SJCRH30 (cell line): ENCODE results near the gene CEP152. TPM values are rescaled to one million over a fixed set of nuclear protein-coding genes. Genes with fewer than 3 reads are reported as not detected.

Source experiments
- DNase-seq, 2 experiments: peaks; one replicate each; pipeline ENCODE4 v3.0.0-alpha.2; 2015 to 2020
- H3K27ac ChIP-seq: fragments of 250-450 bp; sonication (Bioruptor Pico); 2 replicates; pipeline ENCODE4 v1.5.1; 2020; ENCODE audit warnings: mild to moderate bottlenecking, moderate library complexity
- H3K27me3 ChIP-seq: fragments of 250-450 bp; sonication (Bioruptor Pico); 2 replicates; pipeline ENCODE4 v1.5.1; 2020; ENCODE audit warnings: mild to moderate bottlenecking, moderate library complexity
- H3K36me3 ChIP-seq: fragments of 250-450 bp; sonication (Bioruptor Pico); 2 replicates; pipeline ENCODE4 v1.5.1; 2020; ENCODE audit warnings: mild to moderate bottlenecking, moderate library complexity
- H3K4me1 ChIP-seq: fragments of 250-450 bp; sonication (Bioruptor Pico); 2 replicates; pipeline ENCODE4 v1.5.1; 2020; ENCODE audit warnings: mild to moderate bottlenecking, moderate library complexity
- H3K4me3 ChIP-seq: fragments of 250-450 bp; sonication (Bioruptor Pico); 2 replicates; pipeline ENCODE4 v1.5.1; 2020; ENCODE audit warnings: mild to moderate bottlenecking, moderate library complexity
- H3K9me3 ChIP-seq: fragments of 250-450 bp; sonication (Bioruptor Pico); replicated peaks from 2 replicates; pipeline ENCODE4 v1.5.1; 2020; ENCODE audit warnings: mild to moderate bottlenecking, moderate library complexity
- total RNA-seq: library from RNA; depleted of rRNA; stranded (reverse); fragments of >200 nt; shearing (Covaris generic); gene quantifications from 2 replicates; pipeline ENCODE4 v1.2.3, GENCODE V29; 2014

Gene CEP152
- total RNA-seq, 1 experiment from 2014 or later, result 31.8 TPM

- H3K9me3 ChIP-seq, result peaks cover 10% of the 10 kb centered on the region
- no peak overlapping the region for H3K27ac ChIP-seq
- DNase-seq, result no peak
- H3K27me3 ChIP-seq, result no peaks in the 10 kb centered on the region
- H3K36me3 ChIP-seq, result peaks cover 4% of the 10 kb centered on the region; the same call in 1 of the 2 replicates
- no peaks in the 10 kb centered on the region for H3K4me1 ChIP-seq
- no peak overlapping the region for H3K4me3 ChIP-seq
Measured at GRCh38 chr15:48719668-48720067, 91.2 kb downstream of the CEP152 start.

GRCh38 chr15:48718646-48719045 lies 92.2 kb downstream of the CEP152 start:
- H3K36me3 ChIP-seq, result peaks cover 2% of the 10 kb centered on the region; the same call in 1 of the 2 replicates
- no peaks in the 10 kb centered on the region for H3K27me3 ChIP-seq
- H3K27ac ChIP-seq, result no peak overlapping the region
- no peak overlapping the region for H3K4me3 ChIP-seq
- H3K9me3 ChIP-seq, result peaks cover 10% of the 10 kb centered on the region
- DNase-seq, result no peak
- H3K4me1 ChIP-seq, result no peaks in the 10 kb centered on the region

GRCh38 chr15:48717458-48717857 lies 93.4 kb downstream of the CEP152 start:
- peaks cover 10% of the 10 kb centered on the region for H3K9me3 ChIP-seq
- no peaks in the 10 kb centered on the region for H3K4me1 ChIP-seq
- no peak overlapping the region for H3K27ac ChIP-seq
- no peaks in the 10 kb centered on the region for H3K27me3 ChIP-seq
- no peak overlapping the region for H3K4me3 ChIP-seq
- DNase-seq, result no peak
- no peaks in the 10 kb centered on the region for H3K36me3 ChIP-seq

- Histone ChIP-seq H3K27me3 (no peaks in the 10 kb centered on the region), H3K9me3 (peaks cover 10% of the 10 kb centered on the region), H3K4me1 (no peaks in the 10 kb centered on the region), H3K27ac (no peak overlapping the region), H3K36me3 (no peaks in the 10 kb centered on the region), H3K4me3 (no peak overlapping the region)
- DNase-seq, result no peak
Measured at GRCh38 chr15:48712546-48712945, 98.3 kb downstream of the CEP152 start.

GRCh38 chr15:48710952-48711495 lies 99.8 kb downstream of the CEP152 start:
- no peaks in the 10 kb centered on the region for H3K4me1 ChIP-seq
- no peak for DNase-seq
- no peak overlapping the region for H3K27ac ChIP-seq
- no peaks in the 10 kb centered on the region for H3K27me3 ChIP-seq
- peaks cover 6% of the 10 kb centered on the region; the same call in 1 of the 2 replicates for H3K9me3 ChIP-seq
- no peaks in the 10 kb centered on the region; the same call in 1 of the 2 replicates for H3K36me3 ChIP-seq
- H3K4me3 ChIP-seq, result no peak overlapping the region

- Histone ChIP-seq H3K27ac (no peak overlapping the region), H3K9me3 (no peaks in the 10 kb centered on the region; the same call in 1 of the 2 replicates), H3K27me3 (no peaks in the 10 kb centered on the region), H3K4me3 (no peak overlapping the region), H3K4me1 (no peaks in the 10 kb centered on the region), H3K36me3 (no peaks in the 10 kb centered on the region; the same call in 1 of the 2 replicates)
- no peak for DNase-seq
Measured at GRCh38 chr15:48708641-48709040, 102.2 kb downstream of the CEP152 start.

- Histone ChIP-seq H3K36me3 (no peaks in the 10 kb centered on the region; the same call in 1 of the 2 replicates), H3K9me3 (no peaks in the 10 kb centered on the region; the same call in 1 of the 2 replicates), H3K27ac (no peak overlapping the region), H3K27me3 (no peaks in the 10 kb centered on the region), H3K4me1 (no peaks in the 10 kb centered on the region), H3K4me3 (no peak overlapping the region)
- DNase-seq, result no peak
Measured at GRCh38 chr15:48705381-48705780, 105.5 kb downstream of the CEP152 start.

- no peak for DNase-seq
- Histone ChIP-seq H3K4me3 (no peak overlapping the region), H3K4me1 (no peaks in the 10 kb centered on the region), H3K27me3 (no peaks in the 10 kb centered on the region), H3K9me3 (no peaks in the 10 kb centered on the region; the same call in 1 of the 2 replicates), H3K36me3 (no peaks in the 10 kb centered on the region; the same call in 1 of the 2 replicates), H3K27ac (no peak overlapping the region)
Measured at GRCh38 chr15:48703544-48703943, 107.3 kb downstream of the CEP152 start.

- H3K4me3 ChIP-seq, result no peak overlapping the region
- H3K27me3 ChIP-seq, result no peaks in the 10 kb centered on the region
- DNase-seq, result no peak
- no peaks in the 10 kb centered on the region; the same call in 1 of the 2 replicates for H3K9me3 ChIP-seq
- H3K4me1 ChIP-seq, result no peaks in the 10 kb centered on the region
- H3K36me3 ChIP-seq, result no peaks in the 10 kb centered on the region; the same call in 1 of the 2 replicates
- no peak overlapping the region for H3K27ac ChIP-seq
Measured at GRCh38 chr15:48702569-48703236, 108.2 kb downstream of the CEP152 start.

GRCh38 chr15:48696627-48697312 lies 114.1 kb downstream of the CEP152 start:
- H3K4me3 ChIP-seq, result no peak overlapping the region
- no peaks in the 10 kb centered on the region for H3K27me3 ChIP-seq
- no peaks in the 10 kb centered on the region for H3K4me1 ChIP-seq
- DNase-seq, result no peak
- H3K36me3 ChIP-seq, result no peaks in the 10 kb centered on the region
- no peaks in the 10 kb centered on the region for H3K9me3 ChIP-seq
- H3K27ac ChIP-seq, result no peak overlapping the region

GRCh38 chr15:48695827-48696573 lies 114.9 kb downstream of the CEP152 start:
- DNase-seq, result no peak
- no peaks in the 10 kb centered on the region for H3K27me3 ChIP-seq
- H3K4me3 ChIP-seq, result no peak overlapping the region
- no peaks in the 10 kb centered on the region for H3K4me1 ChIP-seq
- H3K9me3 ChIP-seq, result no peaks in the 10 kb centered on the region
- H3K36me3 ChIP-seq, result no peaks in the 10 kb centered on the region
- H3K27ac ChIP-seq, result no peak overlapping the region

GRCh38 chr15:48695088-48695826 lies 115.6 kb downstream of the CEP152 start:
- no peaks in the 10 kb centered on the region for H3K9me3 ChIP-seq
- H3K27ac ChIP-seq, result no peak overlapping the region
- no peaks in the 10 kb centered on the region for H3K27me3 ChIP-seq
- no peaks in the 10 kb centered on the region for H3K4me1 ChIP-seq
- DNase-seq, result no peak
- H3K36me3 ChIP-seq, result no peaks in the 10 kb centered on the region
- no peak overlapping the region for H3K4me3 ChIP-seq

- H3K9me3 ChIP-seq, result no peaks in the 10 kb centered on the region
- DNase-seq, result no peak
- no peaks in the 10 kb centered on the region for H3K27me3 ChIP-seq
- H3K36me3 ChIP-seq, result no peaks in the 10 kb centered on the region
- H3K4me1 ChIP-seq, result no peaks in the 10 kb centered on the region
- no peak overlapping the region for H3K27ac ChIP-seq
- H3K4me3 ChIP-seq, result no peak overlapping the region
Measured at GRCh38 chr15:48693484-48693883, 117.4 kb downstream of the CEP152 start.

GRCh38 chr15:48688493-48688892 lies 122.4 kb downstream of the CEP152 start:
- no peak overlapping the region for H3K4me3 ChIP-seq
- 0 out of 2 replicates have a peak, but pooled peaks cover 3% of the 10 kb centered on the region for H3K9me3 ChIP-seq
- H3K4me1 ChIP-seq, result no peaks in the 10 kb centered on the region
- H3K27ac ChIP-seq, result no peak overlapping the region
- H3K36me3 ChIP-seq, result no peaks in the 10 kb centered on the region
- H3K27me3 ChIP-seq, result no peaks in the 10 kb centered on the region
- DNase-seq, result no peak
